ENCODE measurements around the gene KCNN4.
A peak's percentile ranks its signal among the peaks of the same experiment; 100 is the strongest.
"Not testable (repeated sequence)": the region's sequence is repeated elsewhere in the genome, so short reads cannot be mapped to it uniquely, and the experiment has no call there.

The KCNN4 gene

DNA sequence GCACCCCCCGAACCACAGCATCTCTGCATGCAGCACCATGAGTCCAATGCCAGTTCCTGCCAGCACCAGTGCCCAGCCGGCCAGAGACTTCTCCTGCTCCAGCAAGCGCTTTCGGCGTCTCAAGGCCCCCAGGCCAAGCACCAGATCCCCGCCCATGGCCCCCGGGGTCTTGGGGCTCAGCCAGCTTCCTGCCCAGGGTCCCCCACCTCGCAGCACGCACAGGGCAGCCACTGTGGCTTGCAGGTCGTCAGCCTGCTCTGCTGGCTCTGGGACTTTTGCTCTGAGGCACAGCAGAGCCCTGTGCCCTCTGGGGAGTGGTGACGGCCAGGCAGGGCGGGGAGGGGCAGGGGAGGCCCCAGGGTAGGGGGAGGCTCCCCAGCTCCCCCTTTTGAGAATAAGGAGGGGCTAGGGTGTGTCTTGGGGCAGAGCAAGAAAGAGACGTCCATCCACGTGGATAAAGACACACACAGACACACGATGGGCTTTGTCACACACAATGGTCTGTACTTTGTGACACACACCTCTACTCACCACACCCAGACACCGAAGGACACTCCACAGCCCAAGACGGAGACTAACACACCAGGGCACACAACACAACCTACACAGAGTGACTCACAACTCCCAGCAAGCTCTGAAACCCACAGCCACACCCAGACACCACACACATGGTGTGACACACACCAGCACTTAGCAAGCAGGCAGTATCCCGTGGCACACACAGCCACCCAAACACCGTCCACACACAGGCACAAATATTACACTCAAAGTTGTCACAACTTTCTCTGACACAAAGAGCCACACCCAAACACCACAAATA is at the start of gene KCNN4:
TSS of gene KCNN4 (minus strand) at position 268 of the 820 bp plus-strand sequence. CDS start at position 156, 112 bp downstream.
- peak; percentile 85 for DNase-seq

DNA sequence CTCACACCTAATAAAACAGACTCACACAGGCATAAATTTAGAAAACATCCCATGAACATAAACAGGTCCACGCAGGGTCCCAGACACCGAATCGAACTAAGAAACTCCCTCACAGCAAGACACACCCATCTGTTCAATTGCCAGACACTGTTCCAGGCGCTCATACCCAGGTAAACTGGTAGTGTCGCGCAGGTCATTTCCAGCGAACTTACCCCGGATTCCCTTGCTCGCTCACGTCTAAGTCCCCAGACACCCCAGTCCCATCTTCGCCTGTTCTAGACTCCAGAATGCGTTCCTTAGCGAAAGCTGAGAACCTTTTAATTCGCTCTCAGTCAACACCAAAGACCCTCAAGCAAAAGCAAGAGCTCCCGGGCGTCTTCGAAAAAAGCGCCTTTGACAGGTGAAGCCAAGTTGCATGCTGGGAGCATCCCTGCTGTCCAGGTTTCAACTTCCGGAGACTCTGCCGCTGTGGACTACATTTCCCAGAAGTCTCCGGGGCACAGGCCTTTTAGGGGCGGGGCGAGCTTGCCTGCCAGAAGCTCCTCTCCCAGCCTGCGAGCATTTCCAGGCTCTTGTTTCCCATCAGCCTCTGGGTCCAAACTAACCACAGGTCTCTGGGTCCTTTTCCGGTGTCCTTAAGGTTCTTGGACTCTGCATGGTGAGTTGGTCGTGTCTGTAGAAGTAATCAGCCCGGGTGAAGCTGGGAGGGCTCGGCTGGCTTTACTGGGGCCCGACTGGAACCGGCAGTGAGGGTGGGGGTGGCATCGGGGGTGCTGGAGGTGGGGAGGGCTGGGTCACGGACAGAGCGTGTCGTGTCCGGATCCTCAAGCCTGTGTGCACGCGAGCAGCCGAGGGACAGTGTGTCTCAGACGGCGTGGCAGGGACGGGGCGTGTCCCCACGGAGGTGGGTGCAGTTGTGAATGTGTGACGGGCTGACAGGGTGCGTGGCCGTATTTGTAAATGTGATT is 46.3 kb upstream of the KCNN4 start, which contains the start of gene ZNF283:
TSS of gene ZNF283 (plus strand) at position 535 of the 968 bp plus-strand sequence. CDS start 6,184 bp downstream, outside the sequence.
- peak; percentile 90 for DNase-seq

DNA sequence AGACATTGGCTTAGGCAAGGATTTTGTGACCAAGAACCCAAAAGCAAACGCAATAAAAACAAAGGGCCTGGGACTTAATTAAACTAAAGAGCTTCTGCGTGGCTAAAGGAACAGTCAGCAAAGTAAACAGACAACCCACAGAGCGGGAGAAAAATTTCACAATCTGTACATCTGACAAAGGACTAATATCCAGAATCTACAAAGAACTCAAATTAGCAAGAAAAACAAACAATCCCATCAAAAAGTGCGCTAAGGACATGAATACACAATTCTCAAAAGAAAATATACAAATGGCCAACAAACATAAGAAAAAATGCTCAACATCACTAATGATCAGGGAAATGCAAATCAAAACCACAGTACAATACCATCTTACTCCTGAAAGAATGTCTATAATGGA is 43.8 kb upstream of the KCNN4 start:
- DNase-seq, result not testable (repeated sequence)

DNA sequence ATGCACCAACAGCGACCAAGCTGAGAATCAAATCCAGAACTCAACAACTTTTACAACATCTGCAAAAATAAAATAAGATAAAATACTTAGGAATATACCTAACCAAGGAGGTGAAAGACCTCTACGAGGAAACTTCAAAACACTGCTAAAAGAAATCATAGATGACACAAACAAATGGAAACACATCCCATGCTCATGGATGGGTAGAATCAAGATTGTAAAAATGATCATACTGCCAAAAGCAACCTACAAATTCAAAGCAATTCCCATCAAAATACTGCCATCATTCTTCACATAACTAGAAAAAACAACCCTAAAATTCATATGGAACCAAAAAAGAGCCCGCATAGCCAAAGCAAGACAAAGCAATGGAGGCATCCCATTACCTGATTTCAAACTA is 43.1 kb upstream of the KCNN4 start:
- DNase-seq, result not testable (repeated sequence)

DNA sequence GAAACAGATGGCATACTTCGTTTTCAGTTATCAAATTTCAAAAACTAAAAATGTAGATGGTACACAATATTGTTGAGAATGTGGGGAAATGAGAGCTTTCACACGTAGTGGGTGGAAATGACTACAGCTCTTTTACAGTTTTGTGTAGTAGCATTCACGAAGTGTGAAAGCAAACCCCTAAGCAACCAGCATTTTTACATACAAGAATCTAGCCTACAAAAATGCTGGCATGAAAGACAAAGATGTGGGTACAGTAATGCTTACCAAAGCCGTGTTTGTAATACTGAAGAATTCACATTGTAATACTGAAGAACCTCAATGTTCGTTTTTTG is 40.1 kb upstream of the KCNN4 start:
- DNase-seq, result no peak

DNA sequence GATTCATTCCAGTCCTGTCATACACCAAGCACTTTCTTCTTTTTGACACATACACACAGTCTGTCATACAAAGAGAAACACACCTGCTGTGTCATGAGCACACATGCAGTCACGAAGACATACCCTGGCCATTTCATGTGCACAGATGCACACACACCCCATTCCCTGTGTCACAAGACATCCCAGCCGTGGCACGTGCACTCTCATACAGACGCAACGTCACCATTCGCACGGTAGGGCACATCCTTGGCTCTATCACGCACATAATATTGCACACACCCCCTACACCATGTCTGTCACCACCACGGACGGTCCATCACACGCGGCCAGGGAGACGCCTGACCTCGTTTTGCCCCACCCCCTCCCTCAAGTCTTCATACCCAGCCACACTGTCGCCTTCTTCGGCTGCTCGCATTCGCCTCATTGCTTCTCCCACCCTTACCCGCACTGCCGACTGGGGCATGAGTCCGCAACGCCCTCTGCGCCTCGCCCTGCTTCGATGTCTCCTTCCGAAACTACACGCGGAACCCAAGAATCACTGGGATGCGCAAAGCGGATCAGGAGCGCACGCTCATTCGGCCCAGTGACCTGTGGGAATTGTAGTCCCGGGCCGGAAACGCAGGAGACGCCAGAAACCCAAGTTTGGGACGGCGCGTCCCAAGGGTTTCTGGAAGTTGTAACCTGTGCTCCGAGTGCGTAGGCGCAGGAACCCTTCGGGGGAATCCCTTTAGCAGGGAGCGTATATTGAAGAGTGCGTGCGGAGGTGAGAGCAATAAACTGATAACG is 39.5 kb upstream of the KCNN4 start:
- DNase-seq, result peak; percentile 14

DNA sequence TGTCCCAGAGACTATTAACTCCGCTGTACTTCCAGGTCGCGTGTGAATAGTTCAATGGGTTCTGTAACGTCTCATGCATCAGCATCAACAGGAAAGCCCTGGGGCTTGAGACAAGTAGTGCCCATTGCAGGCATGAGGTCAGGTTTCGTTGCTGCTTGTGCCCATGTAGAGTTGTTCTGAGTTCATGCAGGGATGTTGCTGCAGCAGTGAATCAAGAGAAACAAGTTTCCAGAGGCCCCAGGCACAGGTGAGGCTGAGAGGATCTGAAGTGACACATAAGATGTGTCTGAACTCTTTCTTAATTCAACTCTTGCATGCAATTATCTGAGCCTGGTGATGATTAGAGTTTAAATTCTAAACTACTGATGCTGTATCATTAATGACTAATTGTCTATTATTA is 37.7 kb upstream of the KCNN4 start:
- DNase-seq, result no peak

DNA sequence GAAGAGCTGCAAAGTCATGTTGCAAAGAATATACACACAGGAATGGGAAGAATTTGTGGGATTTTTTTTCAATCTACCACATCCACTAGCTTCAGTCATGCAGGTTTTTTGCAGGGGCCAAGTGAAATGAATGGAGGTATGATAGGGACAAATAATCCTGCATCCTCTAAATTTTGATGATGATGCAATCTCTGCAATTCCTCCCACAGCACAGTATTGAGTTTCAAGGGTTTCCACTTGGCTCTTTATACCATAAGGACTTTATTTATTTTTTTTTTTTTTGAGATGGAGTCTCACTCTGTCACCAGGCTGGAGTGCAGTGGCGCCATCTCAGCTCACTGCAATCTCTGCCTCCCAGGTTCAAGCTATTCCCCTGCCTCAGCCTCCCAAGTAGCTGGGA is 36.7 kb upstream of the KCNN4 start:
- DNase-seq, result not testable (repeated sequence)

DNA sequence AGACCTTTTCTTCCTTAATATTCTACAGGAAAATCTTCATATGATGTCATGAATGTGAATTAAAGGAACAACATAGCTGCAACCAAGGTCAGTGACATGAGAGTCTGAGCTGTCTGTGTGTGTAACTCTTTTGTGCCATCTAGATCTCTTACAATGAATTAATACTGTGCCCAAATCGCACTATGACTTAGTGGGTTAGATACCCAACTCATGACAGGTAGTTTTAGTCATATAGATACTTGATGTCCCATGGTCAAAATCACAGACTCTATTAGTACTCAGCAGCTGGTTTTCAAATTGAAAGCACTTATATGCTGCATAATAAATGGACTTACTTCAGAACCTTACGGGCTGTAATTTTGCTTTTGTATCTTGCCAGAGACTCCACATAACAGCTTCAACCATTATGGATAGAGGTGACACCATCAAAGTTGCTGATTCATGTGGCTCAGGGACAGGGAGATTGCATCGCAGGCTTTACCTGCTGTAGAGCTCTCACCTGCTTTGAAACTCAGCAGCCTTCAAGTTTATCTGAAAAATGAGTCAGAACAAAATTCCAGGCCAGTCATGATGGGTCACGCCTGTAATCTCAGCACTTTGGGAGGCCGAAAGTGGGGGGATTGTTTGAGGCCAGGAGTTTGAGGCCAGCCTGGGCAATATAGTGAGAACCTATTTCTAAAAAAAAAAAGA is 34.0 kb upstream of the KCNN4 start:
- DNase-seq, result peak; percentile 10

DNA sequence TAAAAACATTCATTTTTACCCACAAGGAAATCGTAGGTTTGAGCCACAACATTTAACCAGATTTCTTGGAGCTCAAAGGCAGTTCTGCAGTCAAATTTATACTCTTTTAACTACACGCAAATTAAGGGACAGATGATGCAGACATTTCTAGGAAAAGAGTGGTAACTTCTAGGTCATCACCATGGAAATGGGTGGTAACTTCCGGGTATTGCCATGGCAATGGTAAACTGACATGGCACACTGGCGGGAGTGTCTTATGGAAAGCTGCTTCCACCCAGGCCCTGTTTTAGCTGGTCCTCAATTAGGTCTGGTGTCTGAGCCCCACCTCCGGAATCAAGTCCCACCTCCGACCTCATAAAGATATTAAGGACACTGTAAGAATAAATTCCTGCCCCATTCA is 31.9 kb upstream of the KCNN4 start:
- DNase-seq, result no peak

DNA sequence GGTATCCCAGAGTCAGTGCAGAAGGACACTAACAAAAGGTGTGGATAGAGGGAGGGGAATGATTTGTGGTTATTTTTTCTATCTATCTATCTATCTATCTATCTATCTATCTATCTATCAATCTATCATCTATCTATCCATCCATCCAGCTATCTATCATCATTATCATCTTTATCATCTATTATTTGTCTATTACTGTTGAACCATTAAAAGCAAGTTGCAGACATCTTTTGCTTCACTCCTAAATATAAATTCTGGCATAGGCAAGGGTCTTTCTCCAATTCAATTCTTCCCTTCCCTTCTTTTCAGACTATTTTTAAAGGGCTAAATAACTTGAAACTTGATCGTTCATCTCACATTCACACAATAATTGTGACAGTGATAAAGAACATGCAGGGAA is 31.5 kb upstream of the KCNN4 start:
- no peak for DNase-seq

DNA sequence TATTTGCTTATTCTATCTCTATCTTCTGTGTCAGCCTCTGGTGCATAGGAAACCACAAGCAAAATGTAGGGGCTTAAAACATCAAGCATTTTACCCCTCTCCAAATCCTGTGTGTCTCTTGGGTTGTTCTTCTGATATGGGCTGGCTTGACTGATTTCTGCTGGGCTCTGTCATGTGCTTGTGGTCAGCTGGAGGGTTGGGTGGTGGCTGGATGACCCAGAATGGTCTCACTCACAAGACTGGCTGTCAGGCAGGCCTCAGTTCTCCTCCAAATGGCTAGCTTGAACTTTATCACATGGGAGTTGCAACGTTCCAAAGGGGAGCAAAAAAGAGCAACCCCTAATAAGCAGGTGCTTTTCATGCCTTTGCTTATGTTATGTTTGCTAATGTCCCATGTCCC is 31.1 kb upstream of the KCNN4 start:
- DNase-seq, result no peak

DNA sequence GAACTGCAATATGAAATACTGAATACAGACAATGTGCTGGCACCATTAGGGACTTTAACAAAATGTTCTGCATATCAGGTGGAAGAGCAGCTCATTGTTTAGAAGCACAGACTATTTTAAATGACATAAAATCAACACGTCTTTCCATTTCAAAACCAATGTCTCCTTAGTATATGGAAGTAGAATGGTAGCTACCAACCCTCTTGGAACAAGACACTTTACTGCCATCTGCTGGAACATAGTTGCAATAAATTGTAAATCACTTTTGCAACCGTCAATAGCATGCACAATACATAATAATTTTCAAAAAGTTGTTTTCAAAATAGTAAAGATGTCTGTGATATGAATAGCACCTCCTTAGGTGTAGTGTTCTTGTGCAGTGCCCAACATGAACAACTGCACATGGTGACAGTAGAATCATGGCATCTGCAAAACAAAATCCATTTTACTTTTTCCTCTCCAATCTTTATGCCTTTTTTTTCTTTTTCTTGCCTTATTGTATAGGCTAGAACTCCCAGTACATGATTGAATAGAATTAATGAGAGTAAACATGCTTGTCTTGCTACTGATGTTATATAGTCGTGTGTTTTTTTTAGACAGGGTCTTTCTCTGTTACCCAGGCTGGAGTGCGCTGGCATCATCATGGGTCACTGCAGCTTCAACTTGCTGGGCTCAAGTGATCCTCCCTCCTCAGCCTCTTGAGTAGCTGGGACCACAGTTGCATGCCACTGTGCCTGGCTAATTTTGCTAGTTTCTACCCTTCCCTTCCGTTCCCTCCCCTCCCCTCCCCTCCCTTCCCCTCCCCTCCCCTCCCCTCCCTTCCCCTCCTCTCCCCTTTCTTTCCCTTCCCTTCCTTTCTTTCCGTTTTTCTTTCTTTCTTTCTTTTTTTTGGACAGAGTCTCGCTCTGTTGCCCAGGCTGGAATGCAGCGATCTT is 29.3 kb upstream of the KCNN4 start:
- peak; percentile 59 for DNase-seq

DNA sequence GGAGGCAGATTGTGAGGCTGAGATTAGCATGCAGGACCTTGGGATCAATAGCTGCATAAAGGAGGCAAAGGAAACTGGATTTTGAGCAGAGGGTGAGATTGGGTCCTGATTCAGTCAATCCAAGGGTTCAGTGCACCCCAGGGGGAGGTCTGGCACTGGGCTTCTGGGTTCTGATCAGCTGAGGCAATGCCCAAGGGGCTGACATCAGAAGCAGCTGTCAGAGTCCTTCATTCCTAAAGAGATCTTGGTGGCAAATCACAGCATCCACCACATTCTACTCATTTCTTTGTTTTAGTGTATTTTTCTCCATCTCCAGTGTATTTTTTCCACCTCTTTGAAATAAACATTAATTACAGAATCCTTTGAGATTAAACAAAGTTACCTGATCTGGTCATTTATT is 26.9 kb upstream of the KCNN4 start:
- no peak for DNase-seq

DNA sequence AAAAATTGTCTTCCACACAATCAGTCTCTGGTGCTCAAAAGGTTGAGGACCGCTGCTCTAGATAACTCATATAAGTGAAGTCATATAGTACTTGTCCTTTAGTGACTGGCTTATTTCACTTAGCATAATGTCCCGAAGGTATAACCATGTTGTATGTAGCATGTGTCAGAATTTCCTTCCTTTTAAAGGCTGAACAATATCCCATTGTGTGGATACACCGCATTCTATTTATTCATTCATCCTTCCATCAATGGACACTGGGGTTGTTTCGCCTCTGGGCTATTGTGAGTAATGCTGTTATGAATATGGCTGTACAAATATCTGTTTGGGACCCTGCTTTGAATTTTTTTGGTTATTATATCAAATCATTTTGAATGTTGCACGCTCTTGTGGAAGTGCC is 26.1 kb upstream of the KCNN4 start:
- DNase-seq, result no peak

DNA sequence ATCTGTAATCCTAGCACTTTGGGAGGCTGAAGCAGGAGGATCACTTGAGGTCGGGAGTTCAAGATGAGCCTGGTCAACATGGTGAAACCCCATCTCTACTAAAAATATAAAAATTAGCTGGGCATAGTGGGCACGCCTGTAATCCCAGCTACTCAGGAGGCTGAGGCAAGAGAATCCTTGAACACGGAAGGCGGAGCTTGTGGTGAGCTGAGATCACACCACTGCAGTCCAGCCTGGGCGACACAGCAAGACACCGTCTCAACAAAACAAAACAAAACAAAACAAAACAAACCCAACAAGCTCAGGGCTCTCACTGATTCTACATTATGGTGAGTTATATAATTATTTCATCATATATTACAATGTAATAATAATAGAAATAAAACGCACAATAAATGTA is 25.6 kb upstream of the KCNN4 start:
- not testable (repeated sequence) for DNase-seq

DNA sequence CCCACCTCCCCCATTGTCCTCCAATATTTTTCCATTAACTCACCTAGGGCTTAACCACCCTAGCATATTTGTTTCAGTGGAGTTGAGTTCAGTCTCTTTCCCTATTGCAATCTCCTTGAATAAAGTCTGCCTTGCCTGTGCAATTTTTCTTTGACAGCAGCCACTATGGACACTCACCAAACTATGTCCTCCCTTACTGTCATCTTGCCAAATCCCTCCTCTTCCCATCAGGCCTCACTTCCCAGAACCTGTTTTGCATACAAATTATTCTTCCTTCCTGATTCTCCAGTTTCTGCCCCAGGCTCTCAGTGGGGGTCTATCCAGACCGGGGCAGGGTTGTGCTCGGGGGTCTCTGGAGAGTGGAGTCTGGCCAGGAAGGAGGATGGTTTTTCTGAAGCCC is 23.7 kb upstream of the KCNN4 start:
- DNase-seq, result no peak

DNA sequence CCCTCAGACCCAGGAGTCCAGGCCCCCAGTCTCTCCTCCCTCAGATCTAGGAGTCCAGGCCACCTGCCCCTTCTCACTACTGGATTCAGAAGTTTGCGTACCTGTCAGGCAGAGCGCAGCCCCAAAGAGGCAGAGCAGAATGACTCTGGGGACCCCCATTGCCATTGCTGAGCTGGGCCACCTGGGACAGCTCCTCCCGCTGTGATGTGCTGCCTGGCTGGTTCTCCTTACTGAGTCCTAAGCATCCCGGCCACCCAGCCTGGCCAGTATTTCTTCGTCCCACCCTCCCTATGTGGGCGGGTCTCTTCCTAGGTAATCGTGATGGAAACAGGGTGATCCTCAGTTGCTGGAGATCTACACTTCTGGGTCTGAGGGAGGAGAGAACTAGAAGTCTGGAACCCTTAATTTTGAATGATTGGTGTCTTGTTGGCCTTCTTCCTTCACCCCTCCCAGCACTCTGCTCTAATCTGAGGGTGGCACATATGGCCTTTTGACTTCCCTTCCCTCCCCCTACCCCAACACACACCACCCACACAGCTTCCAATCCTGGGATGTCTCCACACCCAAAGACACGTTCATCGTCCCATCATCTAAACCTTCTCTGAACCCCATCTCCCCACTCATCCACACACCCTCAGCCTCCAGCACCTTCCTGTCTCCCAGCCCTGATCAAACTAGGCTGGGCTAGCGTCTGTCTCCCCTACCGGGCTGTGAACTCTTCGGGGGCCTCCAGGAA is 21.6 kb upstream of the KCNN4 start, which contains the start of gene LYPD5:
TSS of gene LYPD5 (minus strand) at position 232 of the 736 bp plus-strand sequence. CDS start at position 165, 67 bp downstream.
- DNase-seq, result no peak

DNA sequence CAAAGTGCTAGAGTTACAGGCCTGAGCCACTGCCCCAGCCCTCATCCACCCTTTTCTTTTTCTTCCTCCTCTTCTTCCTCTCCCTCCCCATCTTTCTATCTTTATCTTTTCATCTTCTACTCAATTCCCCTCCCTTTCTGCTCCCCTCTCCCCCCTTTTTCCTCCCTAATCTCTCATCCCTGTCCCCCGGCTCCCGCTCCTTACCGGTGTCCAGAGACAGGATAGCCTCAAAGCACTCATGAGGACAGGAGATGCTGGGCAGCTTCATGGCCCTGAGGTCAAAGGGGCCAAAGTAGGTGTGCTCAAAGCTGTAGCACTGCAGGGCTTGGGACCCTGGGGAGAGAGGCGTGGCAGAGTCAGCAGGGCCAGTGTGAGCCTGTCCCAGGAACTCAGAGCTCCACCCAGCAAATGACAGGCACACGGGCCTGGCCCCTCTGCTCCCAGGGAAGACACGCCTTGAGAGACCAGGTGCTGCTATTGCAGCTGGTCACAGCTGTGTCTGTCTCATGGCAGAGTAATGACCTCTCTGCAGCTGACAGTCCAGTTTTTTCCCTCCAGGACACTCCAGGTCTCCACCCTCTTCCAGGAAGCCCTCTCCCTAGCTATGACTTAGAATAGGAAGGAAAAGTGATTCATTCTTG is 18.8 kb upstream of the KCNN4 start:
- no peak for DNase-seq
